NCI-H146 (cell line): Measurements from ENCODE around the gene RUFY1.
"Not testable (repeated sequence)": the region's sequence is repeated elsewhere in the genome, so short reads cannot be mapped to it uniquely, and the experiment has no call there.

Source experiments
- DNase-seq: peaks from one replicate; lab custom pipeline; 2025; lab: John Stamatoyannopoulos, UW

Gene RUFY1

DNA sequence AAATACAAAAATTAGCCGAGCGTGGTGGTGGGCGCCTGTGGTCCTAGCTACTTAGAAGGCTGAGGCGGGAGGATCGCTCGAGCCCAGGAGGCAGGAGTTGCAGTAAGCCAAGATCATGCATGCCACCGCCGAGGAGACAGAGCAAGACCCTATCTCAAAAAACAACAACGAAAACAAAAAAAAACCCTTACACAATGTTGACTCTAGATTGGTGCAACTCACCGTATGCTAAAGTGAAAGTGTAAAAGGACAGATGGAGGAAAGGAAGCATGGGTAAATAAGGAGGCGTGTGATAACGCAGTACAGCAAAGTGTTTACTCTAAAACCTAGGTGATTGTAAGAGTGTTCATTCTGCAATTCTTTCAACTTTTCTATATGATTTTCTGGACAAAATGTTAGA, 15.9 kb upstream of the RUFY1 start:
- DNase-seq, result no peak

DNA sequence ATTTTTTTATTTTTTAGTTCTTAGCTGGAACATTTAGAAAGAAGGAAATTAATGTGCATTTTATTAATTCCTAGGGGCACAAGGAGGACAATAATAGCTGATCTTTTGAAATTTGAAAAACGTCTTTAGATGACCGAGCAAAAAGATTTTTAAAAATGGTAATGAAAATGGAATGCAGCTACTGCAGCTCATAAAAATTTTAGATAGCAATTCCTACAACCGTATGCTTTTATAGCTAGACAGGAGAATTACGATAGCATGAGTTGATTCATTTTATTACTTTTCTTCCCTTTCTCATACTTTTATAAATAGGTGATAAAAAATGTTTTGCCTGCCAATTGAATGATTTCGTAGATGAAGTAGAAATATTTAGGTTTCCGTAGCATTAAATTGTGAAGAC, 13.7 kb upstream of the RUFY1 start:
- no peak for DNase-seq

DNA sequence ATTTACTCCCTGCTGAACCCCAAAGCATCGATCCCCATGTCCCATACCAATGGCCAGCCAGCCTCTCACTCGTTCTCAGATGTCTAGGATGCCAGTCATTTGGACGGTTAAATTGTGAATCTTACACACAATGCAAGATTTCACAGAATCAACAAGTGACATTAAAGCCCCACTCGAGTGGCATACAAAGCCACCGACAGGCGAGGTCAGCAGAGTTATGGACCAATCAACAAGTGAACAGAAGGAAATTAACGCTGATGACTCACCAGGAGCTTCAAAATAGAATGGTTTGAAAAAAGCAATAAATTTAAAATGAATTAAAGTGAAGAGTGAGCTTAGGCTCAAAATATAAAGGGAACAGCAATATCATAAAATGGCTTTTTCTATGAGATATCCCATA, 8.2 kb upstream of the RUFY1 start:
- no peak for DNase-seq

DNA sequence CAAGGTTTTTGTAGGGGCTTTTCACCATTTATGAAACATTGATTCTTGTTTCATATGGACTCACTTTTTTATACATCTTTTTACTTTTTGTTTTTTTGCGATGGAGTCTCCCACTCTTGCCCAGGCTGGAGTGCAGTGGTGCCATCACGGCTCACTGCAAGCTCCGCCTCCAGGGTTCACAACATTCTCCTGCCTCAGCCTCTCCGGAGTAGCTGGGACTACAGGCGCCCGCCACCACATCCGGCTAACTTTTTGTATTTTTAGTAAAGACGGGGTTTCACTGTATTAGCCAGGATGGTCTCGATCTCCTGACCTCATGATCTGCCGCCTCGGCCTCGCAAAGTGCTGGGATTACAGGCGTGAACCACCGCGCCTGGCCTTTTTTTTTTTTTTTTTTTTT, 7.1 kb upstream of the RUFY1 start:
- DNase-seq, result not testable (repeated sequence)

DNA sequence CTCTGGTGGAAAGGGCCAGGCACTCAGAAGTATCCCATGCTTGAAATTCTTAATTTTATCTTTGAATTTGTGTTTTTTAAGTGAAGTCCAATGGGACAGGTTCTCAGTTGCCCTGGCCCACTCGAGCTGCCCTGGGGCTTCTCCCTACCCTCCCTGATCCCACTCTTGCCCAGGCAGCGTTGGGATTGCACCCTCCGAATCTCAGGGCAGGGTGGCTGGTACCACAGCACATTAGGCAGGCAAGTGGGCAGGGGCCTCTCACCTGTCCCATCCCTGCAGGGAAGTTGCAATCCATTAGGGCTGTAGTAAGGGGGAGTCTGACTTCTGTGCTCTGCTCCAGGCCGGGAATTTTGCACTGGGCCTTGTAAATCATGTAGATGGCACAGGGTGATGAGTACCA, 2.7 kb downstream of the RUFY1 start:
- DNase-seq, result no peak

DNA sequence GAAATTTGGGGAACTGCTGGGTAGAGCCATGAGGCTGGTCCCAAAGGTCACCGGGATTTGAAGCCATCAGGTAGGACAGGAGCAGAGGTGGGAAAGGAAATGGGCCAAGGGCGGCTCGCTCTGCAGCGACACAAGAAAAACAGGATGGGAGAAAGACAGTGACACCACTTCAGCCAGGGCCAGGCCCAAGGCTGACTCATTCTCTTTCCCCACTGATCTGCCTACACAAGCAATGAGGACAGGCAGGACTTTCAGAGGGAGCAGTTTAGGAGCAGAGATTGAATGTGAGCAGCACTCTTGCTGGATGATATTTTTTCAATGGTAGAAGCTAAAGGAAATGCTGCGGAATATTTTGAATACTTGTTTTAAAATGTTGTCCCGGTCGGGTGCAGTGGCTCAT, 3.5 kb downstream of the RUFY1 start:
- DNase-seq, result no peak

DNA sequence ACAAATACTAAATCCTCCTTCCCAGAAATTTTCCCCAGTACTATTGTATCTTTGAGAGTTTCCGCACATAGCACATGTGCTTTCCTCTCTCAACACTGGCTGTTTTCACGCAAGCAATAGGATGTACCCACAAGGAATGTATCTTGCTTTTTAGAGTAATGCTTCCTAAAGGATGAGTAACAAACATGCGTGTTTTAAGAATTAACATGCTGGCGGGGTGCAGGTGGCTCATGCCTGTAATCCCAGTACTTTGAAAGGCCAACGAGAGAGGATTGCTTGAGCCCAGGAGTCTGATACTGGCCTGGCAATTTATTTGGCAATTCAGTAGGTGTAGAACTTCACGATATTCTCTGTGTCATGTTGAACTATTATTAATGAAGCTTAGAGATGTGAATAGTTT, 4.6 kb downstream of the RUFY1 start:
- DNase-seq, result no peak

DNA sequence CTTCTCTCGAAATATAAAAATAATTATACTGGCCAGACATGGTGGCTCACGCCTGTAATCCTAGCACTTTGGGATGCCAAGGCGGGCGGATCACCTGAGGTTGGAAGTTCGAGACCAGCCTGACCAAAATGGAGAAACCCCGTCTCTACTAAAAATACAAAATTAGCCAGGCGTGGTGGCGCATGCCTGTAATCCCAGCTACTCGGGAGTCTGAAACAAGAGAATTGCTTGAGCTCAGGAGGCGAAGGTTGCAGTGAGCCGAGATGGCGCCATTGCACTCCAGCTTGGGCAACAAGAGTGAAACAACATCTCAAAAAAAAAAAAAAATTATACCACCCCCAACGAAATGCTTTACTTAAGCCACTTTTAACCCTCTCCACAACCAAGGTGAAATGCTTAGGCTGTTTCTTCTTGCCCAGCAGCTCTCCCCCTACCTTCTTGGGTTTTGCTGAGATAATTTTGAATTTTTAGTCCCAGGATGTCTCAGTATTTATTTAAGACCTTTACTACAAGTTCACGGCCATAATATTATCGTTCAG, 8.0 kb downstream of the RUFY1 start:
- DNase-seq, result not testable (repeated sequence)

DNA sequence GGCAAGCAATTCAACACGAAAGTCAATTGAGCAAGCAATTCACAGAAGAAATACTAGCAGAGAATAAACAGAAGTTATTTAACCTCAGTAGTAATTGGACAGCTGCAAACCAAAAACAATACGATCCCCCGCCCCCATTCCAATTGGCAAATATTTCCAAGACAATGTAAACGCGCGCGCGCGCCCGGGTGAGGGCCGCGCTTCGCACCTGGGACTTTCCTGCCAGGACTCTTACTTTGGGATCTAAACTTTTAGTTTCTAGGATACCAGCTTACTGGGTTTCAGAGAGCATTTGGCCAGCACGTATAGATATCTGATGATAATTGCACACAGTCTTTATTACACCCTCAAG, 8.6 kb downstream of the RUFY1 start:
- DNase-seq, result peak; percentile 75

DNA sequence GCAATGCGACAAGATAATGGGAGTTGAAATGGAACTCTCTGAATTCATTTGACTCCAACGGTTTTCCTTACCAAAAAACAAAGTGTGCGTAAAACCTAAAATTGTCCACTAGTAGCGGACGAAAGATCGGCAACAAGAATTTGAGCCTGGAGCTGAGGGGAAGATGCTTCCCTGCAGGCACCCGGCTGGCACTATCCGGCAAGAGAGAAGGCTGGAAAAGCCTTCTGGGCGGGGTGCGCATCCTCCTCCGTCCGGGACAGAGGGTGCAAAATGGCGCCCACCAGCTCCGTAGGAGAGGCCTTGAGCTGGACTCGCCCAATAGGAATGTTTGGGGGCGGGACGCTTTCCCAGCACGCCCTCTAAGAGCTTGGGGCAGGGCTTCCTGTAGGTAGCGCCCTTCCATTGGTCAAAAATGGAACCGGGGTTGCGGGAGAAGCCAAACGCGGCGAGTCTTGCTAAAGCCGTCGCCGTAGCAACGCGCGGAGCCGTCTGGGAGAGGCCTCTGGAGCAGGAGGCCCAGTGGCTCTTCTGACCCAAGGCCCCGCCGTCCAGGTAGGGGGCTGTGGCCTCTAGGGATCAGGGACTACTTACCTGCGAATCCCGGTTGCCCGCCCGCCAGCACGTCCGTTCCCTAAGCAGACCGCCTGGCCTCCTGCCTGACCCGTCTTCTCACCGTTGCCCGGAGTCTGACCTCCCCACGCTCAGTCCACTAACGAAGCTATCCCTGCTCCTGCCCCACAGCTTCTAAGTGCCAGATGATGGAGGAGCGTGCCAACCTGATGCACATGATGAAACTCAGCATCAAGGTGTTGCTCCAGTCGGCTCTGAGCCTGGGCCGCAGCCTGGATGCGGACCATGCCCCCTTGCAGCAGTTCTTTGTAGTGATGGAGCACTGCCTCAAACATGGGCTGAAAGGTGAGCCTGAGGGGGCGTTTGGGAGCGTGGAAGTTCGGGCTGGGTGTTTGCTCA, 9.2 kb downstream of the RUFY1 start:
- peak; percentile 98 for DNase-seq

DNA sequence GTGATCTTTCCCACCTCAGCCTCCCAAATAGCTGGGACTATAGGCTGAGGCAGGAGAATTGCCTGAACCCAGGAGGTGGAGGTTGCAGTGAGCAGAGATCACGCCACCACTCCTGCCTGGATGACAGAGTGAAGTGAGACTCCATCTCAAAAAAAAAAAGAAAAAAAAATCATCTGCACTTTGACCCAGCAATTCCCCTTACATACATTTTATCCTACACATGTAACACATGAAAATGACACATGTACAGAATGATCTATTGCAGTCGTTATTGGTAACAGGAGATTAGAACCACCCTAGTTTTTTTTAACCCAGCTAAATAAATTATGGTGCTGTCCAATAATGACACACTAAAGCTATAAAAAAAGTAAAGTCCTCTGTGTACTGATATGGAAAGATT, 14.2 kb downstream of the RUFY1 start:
- no peak for DNase-seq

DNA sequence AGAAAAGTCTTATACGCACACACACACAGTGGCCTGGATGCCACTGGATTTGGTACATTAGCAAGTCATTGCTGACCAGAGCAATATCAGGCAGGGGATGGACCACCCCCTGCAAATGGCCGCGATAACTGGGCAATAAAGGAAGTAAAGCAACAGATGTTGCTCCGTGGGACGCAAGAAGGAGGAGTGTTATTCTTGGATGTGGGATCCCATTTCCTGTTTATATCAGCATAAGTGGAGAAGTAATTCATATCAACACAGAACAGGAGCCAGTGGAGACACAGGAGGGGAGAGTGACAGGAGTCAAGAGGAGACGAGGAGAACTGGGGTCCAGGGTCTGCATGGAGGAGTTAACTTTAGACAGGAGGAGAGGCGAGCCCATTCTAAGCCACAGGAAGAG, 18.4 kb downstream of the RUFY1 start:
- no peak for DNase-seq

DNA sequence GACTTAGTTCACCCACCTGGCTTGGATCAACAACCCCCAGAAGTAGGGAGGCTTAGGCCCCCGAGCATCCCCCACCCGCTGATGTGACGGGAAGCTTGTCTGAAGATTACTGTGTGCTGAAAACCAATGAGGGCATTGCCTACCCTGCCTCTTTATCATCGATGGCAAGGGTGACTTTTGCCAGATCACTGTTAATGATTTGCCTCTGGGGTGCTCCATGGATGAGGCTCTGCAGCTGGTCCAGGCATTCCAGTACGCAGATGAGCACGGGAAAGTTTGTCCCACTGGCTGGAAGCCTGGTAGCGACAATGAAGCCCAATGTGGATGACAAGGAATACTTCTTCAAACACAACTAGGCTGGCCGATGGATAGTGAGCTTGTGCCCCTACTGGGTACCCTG, 22.0 kb downstream of the RUFY1 start:
- no peak for DNase-seq

DNA sequence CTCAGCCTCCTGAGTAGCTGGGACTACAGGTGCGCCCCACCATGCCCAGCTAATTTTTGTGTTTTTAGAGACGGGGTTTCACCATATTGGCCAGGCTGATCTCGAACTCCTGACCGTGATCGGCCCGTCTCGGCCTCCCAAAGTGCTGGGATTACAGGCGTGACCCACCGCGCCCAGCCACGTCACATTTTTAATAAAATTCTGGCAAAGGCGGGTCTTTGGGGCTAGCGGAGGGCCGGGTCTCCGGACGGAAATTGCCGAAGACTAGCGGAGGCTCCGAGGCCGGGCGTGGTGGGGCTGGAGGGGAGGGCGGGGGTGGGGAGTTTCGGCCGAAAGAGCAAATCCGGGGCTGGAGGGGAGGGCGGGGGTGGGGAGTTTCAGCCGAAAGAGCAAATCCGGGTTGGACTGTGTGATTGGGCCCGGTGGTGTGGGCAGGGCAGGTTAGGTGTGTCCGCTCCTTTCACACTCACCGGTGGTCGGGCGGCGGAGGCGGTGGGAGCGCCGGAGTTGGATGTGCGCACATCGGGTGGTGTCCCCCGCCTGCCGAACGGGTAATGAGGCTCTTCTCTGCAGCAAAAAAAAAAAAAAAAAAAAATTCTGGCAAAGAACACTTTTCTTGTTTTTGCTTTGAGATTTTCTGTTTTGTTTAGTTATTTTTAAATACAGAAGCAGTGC, 27.1 kb downstream of the RUFY1 start:
- DNase-seq, result no peak

DNA sequence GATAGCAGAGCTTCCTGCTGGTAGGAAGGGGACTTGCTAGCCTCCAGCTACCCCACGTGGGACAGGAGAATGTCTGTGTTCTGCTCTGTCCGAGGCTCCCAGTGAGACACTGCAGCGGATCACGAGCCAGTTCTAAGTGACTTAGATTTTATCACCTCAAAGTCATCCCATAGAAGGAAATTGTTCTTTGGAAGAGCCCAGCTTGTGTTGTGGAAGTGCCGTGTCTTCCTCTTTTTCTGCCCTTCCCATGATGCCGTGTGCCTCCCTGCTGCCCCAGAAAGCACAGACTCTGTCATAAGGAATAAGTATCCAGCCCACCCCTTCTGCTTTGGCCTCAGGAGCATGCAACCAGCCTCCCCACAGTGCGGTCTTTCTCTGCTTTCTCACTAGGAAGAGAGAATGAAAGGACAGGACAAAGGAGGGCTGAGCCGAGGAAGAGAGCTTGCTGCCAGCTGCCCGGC, 35.6 kb downstream of the RUFY1 start:
- no peak for DNase-seq

DNA sequence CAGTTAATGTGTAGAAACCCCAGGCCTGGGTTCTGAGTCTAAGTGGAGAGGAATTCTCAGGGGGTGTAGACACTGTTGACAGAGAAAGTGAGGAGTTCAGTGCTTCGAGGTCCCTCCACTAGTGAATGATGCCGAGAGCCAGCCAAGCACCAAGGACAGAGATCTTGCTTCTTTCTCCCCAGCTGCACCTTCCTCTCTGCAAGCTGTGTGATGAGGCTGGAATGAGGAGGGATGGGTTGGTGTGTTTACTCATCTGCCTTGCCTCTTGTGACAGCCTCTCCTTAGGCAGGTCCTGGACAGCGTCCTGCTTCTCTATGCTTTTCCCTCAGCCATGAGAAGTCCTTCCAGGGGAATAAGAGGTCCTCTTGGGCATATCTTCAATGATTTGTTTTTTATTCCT, 37.8 kb downstream of the RUFY1 start:
- no peak for DNase-seq

DNA sequence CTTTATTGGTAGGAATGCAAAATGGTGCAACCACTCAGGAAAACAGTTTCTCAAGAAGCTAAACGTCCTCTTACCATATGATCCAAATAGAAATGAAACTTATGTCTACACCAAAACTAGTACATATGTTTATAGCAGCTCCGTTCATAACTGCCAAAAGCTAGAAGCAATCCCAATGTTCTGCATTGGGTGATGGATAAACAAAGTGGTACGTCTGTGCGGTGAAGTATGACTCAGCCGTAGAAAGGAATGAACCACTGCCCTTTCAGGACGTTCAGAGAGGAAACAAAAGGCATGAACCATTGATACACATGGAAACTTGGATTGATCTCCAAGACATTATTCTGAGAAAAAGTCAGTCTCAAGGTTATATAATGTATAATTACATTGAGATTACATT, 45.6 kb downstream of the RUFY1 start:
- no peak for DNase-seq

DNA sequence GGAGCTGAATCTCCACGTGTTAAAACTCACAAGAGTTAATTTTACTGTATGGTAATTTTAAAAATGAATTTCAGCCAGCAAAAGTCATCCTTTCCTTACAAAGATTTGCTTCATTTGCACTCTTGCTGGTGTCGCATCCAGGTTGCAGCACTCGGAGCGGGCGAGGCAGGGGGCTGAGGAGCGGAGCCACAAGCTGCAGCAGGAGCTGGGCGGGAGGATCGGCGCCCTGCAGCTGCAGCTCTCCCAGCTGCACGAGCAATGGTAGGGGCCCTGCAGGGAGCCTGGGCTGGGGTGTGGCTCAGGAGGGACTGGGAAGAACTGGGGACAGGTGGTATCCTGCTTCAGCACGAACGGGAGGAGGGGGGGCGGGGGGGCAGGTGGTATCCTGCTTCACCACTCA, 46.1 kb downstream of the RUFY1 start:
- DNase-seq, result peak; percentile 94

DNA sequence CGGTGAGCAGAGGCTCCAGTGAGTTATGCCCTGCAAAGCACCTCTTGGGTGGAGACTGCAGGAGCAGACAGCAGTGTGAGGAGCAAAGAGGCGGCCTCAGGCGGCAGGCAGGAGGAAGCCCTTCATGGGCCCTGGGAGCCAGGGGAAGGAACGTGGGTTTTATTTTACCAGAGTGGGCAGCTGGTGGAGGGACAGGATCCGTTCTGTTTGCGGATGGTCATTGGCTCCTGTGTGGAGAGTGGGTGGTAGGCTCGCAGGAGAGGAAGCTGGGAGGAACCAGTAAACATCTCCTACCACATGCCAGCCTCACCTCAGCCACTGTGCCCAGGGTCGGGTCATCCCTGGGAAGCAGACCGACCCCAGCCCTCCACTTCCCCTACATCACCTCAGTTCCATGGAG, 48.7 kb downstream of the RUFY1 start:
- no peak for DNase-seq

DNA sequence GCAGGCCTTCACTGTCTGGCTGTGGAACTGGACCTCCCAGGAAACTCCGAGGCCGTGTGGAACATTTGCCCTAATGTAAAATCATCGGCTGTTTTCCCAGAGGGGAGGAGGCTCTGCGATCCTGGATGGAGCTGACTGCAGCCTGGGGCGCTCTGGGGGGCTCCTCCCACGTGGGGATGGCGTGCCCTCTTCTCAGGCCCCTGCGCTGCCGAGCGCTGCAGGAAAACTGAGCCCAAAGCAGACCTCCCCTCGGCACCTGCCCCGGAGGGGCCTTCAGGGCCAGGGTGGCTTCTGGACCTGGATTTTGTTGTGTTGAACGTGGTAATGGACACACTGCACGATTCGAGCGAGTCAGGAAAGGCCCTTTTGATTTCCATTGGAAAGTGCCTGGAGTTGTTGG, 49.2 kb downstream of the RUFY1 start:
- DNase-seq, result no peak

DNA sequence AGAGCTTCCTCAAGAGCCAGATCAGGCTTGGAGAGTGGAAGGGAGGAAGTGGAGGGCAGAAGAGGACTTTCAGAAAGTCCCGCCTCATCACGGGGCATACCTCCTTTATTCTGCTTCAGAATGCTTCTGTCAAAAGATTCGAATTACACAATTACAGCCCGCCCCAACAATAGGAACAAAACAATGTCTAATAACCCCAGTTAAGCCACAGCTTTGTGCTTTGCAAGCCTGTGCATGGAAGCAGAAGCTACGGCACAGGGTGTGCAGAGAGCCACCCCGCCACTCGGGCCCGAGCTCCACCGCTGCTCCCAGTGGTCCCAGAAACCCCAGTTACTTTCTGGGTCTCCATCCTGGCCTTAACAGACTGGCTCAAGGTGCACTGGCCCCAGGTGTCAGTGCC, 49.6 kb downstream of the RUFY1 start:
- no peak for DNase-seq

DNA sequence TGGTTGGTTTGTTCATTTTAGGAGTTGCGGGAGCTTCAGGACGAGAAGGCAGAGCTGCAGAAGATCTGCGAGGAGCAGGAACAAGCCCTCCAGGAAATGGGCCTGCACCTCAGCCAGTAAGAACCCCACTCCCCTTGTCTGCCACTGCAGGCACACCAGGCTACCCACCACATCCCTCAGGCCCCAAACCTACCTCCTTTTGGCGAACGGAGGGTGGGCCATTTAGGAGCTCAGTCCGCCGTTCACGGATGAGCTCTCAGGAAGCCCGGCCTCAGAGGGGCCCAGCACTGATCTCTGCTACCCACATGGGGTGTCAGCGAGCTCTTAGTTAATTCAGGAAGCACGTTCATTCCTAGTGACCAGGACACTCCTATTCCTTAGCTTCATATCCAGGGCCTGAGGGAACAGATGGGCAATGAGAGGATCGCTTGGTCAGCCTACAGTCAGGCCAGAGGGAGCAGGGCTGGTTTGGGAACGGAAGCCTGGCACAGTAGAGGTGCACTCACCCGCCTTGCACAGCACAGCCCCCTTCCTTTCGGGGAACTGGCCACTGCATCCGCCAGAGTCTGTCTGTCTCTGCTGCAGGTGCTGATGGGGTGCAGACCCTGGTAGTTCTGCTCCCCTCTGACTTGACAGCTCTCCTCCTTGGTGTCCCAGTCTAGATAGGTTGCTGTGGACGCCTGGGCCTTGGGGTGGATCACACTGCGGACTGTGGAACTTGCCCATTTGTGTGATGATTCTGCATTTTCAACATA, 51.7 kb downstream of the RUFY1 start:
- DNase-seq, result no peak

DNA sequence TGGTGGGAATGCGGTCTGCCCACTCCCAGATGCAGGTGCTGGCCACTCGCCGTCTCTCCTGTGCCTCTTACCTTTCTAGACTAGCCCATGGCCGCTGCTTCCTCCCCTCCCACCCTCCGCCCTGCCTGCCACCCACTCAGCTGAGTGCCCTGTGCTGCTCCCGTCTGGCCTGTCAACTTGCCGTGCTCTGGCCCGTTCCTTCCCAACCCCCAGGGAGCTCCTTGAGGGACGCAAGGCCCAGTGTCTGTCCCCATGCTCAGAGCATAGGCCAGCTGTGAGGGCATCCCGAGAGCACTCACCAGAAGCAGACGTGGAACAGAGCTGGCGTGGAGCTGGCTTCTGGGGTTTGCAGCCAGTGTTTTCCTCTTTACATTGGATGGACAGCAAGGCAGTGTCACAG, 53.0 kb downstream of the RUFY1 start:
- DNase-seq, result no peak
